ENCODE measurements around the gene HRH2. TPM values are rescaled to one million over a fixed set of nuclear protein-coding genes. Genes with fewer than 3 reads are reported as not detected.

Gene HRH2
- polyA plus RNA-seq, 1 donor (not counting 4 experiments of a cell fraction or from before 2014, with no cell fraction given), result not detected

GRCh38 chr5:175697846-175698245, 40.0 kb downstream of the HRH2 start:
- Histone ChIP-seq H2AFZ (ENCODE audit: control insufficient read depth, low read length) (no peak overlapping the region), H3K9me1 (ENCODE audit: control insufficient read depth, extremely low read depth, insufficient read depth, low read length) (no peaks in the 10 kb centered on the region), H3K9me3 (ENCODE audit: control insufficient read depth, low read depth, low read length) (no peaks in the 10 kb centered on the region), H3K79me2 (ENCODE audit: control insufficient read depth, insufficient read depth, low read length) (no peaks in the 10 kb centered on the region), H3K4me1 (ENCODE audit: control insufficient read depth, extremely low read depth, insufficient read depth, low read length) (no peaks in the 10 kb centered on the region), H3K27ac (ENCODE audit: control insufficient read depth, insufficient read depth, low read length) (no peak overlapping the region), H3K4me2 (ENCODE audit: control insufficient read depth, extremely low read depth, insufficient read depth, low read depth, low read length) (no peak overlapping the region), H4K20me1 (ENCODE audit: control insufficient read depth, extremely low read depth, insufficient read depth, low read length) (no peaks in the 10 kb centered on the region), H3K36me3 (ENCODE audit: control insufficient read depth in 2 of 2, extremely low read depth in 1 of 2, insufficient read depth in 2 of 2, low read length in 2 of 2) (no peaks in the 10 kb centered on the region), H3K27me3 (ENCODE audit: control insufficient read depth, extremely low read depth, insufficient read depth, low read length) (no peaks in the 10 kb centered on the region), H3K4me3 (ENCODE audit: control insufficient read depth in 2 of 3, extremely low read depth in 1 of 3, insufficient read depth in 2 of 3, low read depth in 1 of 3, low read length in 3 of 3) (no peak overlapping the region), H3K9ac (ENCODE audit: control insufficient read depth, extremely low read depth, insufficient read depth, low read length) (no peak overlapping the region)
- TF ChIP-seq EZH2 (IDR thresholded peaks at IDR 0.05; ENCODE audit: low read length) (no peak), CTCF (optimal IDR thresholded peaks at IDR 0.05 in 1 of 3, IDR thresholded peaks at IDR 0.05 in 1 of 3, conservative IDR thresholded peaks at IDR 0.05 in 1 of 3; ENCODE audit: extremely low read depth in 1 of 3, insufficient read depth in 2 of 3, low read length in 3 of 3) (no peak)
- dilution Hi-C loops (cut with MboI; ENCODE audit: extremely low pct_ligation_motif_present, low sequenced_read_pairs), result no loop called here
- FAIRE-seq (no peak), DNase-seq (ENCODE audit: low read depth, low spot score) (no peak)

- no peak for TF ChIP-seq CTCF (optimal IDR thresholded peaks at IDR 0.05 in 1 of 3, IDR thresholded peaks at IDR 0.05 in 1 of 3, conservative IDR thresholded peaks at IDR 0.05 in 1 of 3; ENCODE audit: extremely low read depth in 1 of 3, insufficient read depth in 2 of 3, low read length in 3 of 3)
- TF ChIP-seq EZH2 (IDR thresholded peaks at IDR 0.05; ENCODE audit: low read length), result no peak
- Histone ChIP-seq H3K4me1 (ENCODE audit: control insufficient read depth, extremely low read depth, insufficient read depth, low read length) (no peaks in the 10 kb centered on the region), H3K27me3 (ENCODE audit: control insufficient read depth, extremely low read depth, insufficient read depth, low read length) (no peaks in the 10 kb centered on the region), H3K9ac (ENCODE audit: control insufficient read depth, extremely low read depth, insufficient read depth, low read length) (no peak overlapping the region), H4K20me1 (ENCODE audit: control insufficient read depth, extremely low read depth, insufficient read depth, low read length) (no peaks in the 10 kb centered on the region), H3K79me2 (ENCODE audit: control insufficient read depth, insufficient read depth, low read length) (no peaks in the 10 kb centered on the region), H3K36me3 (ENCODE audit: control insufficient read depth in 2 of 2, extremely low read depth in 1 of 2, insufficient read depth in 2 of 2, low read length in 2 of 2) (no peaks in the 10 kb centered on the region), H2AFZ (ENCODE audit: control insufficient read depth, low read length) (no peak overlapping the region), H3K27ac (ENCODE audit: control insufficient read depth, insufficient read depth, low read length) (no peak overlapping the region), H3K4me3 (ENCODE audit: control insufficient read depth in 2 of 3, extremely low read depth in 1 of 3, insufficient read depth in 2 of 3, low read depth in 1 of 3, low read length in 3 of 3) (no peak overlapping the region), H3K9me3 (ENCODE audit: control insufficient read depth, low read depth, low read length) (no peaks in the 10 kb centered on the region), H3K4me2 (ENCODE audit: control insufficient read depth, extremely low read depth, insufficient read depth, low read depth, low read length) (no peak overlapping the region), H3K9me1 (ENCODE audit: control insufficient read depth, extremely low read depth, insufficient read depth, low read length) (no peaks in the 10 kb centered on the region)
- no peak for DNase-seq (ENCODE audit: low read depth, low spot score)
- FAIRE-seq, result no peak
- dilution Hi-C loops (cut with MboI; ENCODE audit: extremely low pct_ligation_motif_present, low sequenced_read_pairs), result no loop called here
Observed at GRCh38 chr5:175698401-175699115, 40.7 kb downstream of the HRH2 start.
